Measurements from ENCODE around the gene SOX6. TPM values are rescaled to one million over a fixed set of nuclear protein-coding genes. Genes with fewer than 3 reads are reported as not detected.

SOX6 gene
- total and polyA plus RNA-seq, 2 donors (not counting 3 experiments of a cell fraction or from before 2014, with no cell fraction given) = 0.14 to 3.7 TPM

GRCh38 chr11:16133867-16134266 lies 222.5 kb downstream of the SOX6 start:
- Histone ChIP-seq H3K9me3 (replicated peaks; ENCODE audit: control insufficient read depth, insufficient read depth, low read length) (no peaks in the 10 kb centered on the region), H3K27me3 (ENCODE audit: control insufficient read depth in 2 of 2, insufficient read depth in 2 of 2, low read length in 2 of 2) (no peaks in the 10 kb centered on the region), H3K9ac (replicated peaks; ENCODE audit: extremely low read depth, insufficient read depth, low read length) (no peak overlapping the region), H3K4me1 (ENCODE audit: control insufficient read depth, extremely low read depth, insufficient read depth, low read length) (no peaks in the 10 kb centered on the region), H4K20me1 (replicated peaks; ENCODE audit: control insufficient read depth, extremely low read depth, insufficient read depth, low read length) (no peaks in the 10 kb centered on the region), H3K4me2 (ENCODE audit: insufficient read depth, low read length) (no peak overlapping the region), H3K79me2 (ENCODE audit: control insufficient read depth, insufficient read depth, low read length) (no peaks in the 10 kb centered on the region), H3K9me1 (replicated peaks; ENCODE audit: control insufficient read depth, extremely low read depth, insufficient read depth, low read length) (no peaks in the 10 kb centered on the region), H3K36me3 (ENCODE audit: control insufficient read depth in 2 of 2, extremely low read depth in 1 of 2, insufficient read depth in 2 of 2, low read length in 2 of 2) (no peaks in the 10 kb centered on the region), H3K27ac (ENCODE audit: insufficient read depth, low read depth, low read length) (no peak overlapping the region), H3K4me3 (replicated peaks in 1 of 3; ENCODE audit: insufficient read depth in 1 of 3, low read depth in 1 of 3, low read length in 3 of 3) (no peak overlapping the region), H2AFZ (ENCODE audit: low read depth, low read length) (no peak overlapping the region)
- TF ChIP-seq MYC (IDR thresholded peaks at IDR 0.05; ENCODE audit: low read depth, low read length) = no peak
- TF ChIP-seq POLR2A (IDR thresholded peaks at IDR 0.05; ENCODE audit: low read depth, low read length) = no peak
- TF ChIP-seq GATA2 (IDR thresholded peaks at IDR 0.05; ENCODE audit: insufficient read depth, insufficient read length, low read depth, low read length) = no peak
- no peak for TF ChIP-seq JUN (IDR thresholded peaks at IDR 0.05; ENCODE audit: borderline replicate concordance, insufficient read depth, insufficient read length, low read depth)
- TF ChIP-seq MAX (IDR thresholded peaks at IDR 0.05; ENCODE audit: insufficient read depth, insufficient read length) = no peak
- no peak for TF ChIP-seq FOS (IDR thresholded peaks at IDR 0.05; ENCODE audit: borderline replicate concordance, insufficient read depth, low read length)
- no peak for TF ChIP-seq EZH2 (IDR thresholded peaks at IDR 0.05; ENCODE audit: borderline replicate concordance, low read depth, low read length, severe bottlenecking)
- no peak for TF ChIP-seq CTCF (IDR thresholded peaks at IDR 0.05; ENCODE audit: extremely low read depth in 1 of 2, insufficient read depth in 1 of 2, low read depth in 1 of 2, low read length in 2 of 2)
- no peak for TF ChIP-seq POLR2AphosphoS5 (IDR thresholded peaks at IDR 0.05; ENCODE audit: insufficient read depth, low read depth, low read length)
- no peak for DNase-seq (ENCODE audit: low read depth, low spot score)
- intact Hi-C loops (cut with micrococcal nuclease) (no loop called here), dilution Hi-C loops (cut with MboI; ENCODE audit: extremely low pct_ligation_motif_present, low sequenced_read_pairs) (no loop called here)
- ChIA-PET CTCF (no interaction called here), POLR2A (no interaction called here)
- no peak for FAIRE-seq
- no TSS peak for BruUV-seq (replicated peaks)
